ENCODE results near the gene DNAH5. TPM values are rescaled to one million over a fixed set of nuclear protein-coding genes. Genes with fewer than 3 reads are reported as not detected.
"Not testable (repeated sequence)": the region's sequence is repeated elsewhere in the genome, so short reads cannot be mapped to it uniquely, and the experiment has no call there.

DNAH5 gene
- total RNA-seq, 1 donor from 2014 or later, result under 0.01 TPM

DNA sequence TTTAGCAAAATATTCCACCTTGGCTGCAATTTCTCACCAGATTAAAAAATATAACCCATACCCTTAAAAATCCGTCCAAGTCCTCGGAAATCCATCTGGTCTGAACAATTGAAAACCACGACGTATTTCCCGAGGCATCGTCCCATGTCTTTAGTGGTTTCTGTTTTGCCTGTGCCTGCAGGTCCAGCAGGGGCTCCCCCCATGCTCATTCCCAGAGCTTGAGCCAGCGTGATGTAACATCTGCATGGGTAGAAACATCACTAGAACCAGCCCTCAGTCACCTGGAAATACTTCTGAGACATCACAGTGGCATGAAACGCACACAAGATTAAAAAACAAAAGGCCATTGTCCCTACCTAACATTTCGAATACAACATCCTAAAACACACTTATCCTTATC, 114.0 kb downstream of the DNAH5 start:
- H3K36me3 ChIP-seq, result no peaks in the 10 kb centered on the region
- H3K27ac ChIP-seq, result no peak overlapping the region
- intact Hi-C loops (cut with DNase I), result no loop called here
- no peak for DNase-seq (ENCODE audit: low spot score in 2 of 2)
- TF ChIP-seq, protein P1, sequence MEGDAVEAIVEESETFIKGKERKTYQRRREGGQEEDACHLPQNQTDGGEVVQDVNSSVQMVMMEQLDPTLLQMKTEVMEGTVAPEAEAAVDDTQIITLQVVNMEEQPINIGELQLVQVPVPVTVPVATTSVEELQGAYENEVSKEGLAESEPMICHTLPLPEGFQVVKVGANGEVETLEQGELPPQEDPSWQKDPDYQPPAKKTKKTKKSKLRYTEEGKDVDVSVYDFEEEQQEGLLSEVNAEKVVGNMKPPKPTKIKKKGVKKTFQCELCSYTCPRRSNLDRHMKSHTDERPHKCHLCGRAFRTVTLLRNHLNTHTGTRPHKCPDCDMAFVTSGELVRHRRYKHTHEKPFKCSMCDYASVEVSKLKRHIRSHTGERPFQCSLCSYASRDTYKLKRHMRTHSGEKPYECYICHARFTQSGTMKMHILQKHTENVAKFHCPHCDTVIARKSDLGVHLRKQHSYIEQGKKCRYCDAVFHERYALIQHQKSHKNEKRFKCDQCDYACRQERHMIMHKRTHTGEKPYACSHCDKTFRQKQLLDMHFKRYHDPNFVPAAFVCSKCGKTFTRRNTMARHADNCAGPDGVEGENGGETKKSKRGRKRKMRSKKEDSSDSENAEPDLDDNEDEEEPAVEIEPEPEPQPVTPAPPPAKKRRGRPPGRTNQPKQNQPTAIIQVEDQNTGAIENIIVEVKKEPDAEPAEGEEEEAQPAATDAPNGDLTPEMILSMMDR (IDR thresholded peaks at IDR 0.05), result no peak
- no peak overlapping the region for H3K4me3 ChIP-seq
- H3K4me1 ChIP-seq, result no peaks in the 10 kb centered on the region
- no peaks in the 10 kb centered on the region for H3K27me3 ChIP-seq
- H3K9me3 ChIP-seq, result no peaks in the 10 kb centered on the region

DNA sequence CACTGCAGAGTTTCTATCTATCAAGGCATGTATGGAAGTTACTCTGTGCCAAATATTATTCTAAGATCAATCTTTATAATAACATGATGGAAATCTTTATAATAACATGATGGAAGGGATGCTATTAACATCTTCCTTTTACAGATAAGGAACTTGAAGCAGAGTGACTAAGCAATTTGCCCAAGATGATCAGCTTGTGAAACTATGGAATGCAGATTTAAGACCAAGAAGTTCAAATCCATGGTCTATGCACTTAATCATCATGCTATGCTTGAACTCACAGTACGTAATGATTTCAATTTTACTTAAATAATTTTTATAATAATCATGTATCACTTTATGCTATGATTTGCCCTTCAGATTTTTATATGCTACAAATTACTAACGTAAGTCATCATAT, 123.1 kb downstream of the DNAH5 start:
- intact Hi-C loops (cut with DNase I), result no loop called here
- no peak for DNase-seq (ENCODE audit: low spot score in 2 of 2)
- Histone ChIP-seq H3K36me3 (no peaks in the 10 kb centered on the region), H3K27me3 (no peaks in the 10 kb centered on the region), H3K4me1 (no peaks in the 10 kb centered on the region), H3K9me3 (no peaks in the 10 kb centered on the region), H3K27ac (no peak overlapping the region), H3K4me3 (no peak overlapping the region)
- TF ChIP-seq, protein P1 (IDR thresholded peaks at IDR 0.05), result no peak

DNA sequence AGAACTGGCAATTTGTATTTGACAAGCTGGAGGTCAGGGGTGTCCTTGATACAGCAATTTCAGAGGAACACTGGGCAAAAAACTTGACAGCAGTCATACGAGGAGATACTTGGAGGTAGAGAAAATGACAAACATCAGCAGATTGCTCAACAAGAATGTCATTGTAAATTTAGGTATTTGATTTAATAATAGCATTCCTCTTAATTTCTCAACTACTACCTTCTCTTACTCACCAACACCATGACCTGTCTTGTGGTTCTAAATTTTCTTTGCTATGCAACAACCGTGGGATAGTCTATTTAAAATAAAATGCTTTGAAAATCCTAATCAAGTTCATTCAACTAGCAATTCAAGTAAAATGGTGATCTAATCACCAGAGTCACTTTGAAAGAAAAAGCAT, 128.4 kb downstream of the DNAH5 start:
- Histone ChIP-seq H3K4me3 (no peak overlapping the region), H3K27me3 (no peaks in the 10 kb centered on the region), H3K27ac (no peak overlapping the region), H3K9me3 (no peaks in the 10 kb centered on the region), H3K36me3 (no peaks in the 10 kb centered on the region), H3K4me1 (no peaks in the 10 kb centered on the region)
- no peak for DNase-seq (ENCODE audit: low spot score in 2 of 2)
- intact Hi-C loops (cut with DNase I), result no loop called here
- TF ChIP-seq, protein P1 (IDR thresholded peaks at IDR 0.05), result no peak

DNA sequence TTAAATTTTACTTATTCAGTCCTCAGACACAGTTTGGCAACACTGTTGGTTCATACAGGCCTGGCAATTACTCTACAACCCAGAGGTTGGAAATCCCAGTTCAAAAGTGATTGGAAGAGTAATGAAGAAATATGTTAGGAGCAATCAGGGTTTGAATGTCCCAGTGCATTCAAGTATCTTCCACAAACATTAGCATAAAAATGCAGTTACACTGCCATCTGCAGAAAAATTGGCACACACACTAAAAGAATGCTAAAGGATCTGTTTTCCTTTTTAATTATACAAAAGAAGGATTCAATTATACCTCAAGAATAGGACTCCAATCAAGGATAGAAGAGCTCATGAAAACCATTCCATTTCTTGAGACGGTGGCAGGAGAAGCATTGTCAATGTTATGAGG, 130.2 kb downstream of the DNAH5 start:
- H3K27ac ChIP-seq, result no peak overlapping the region
- no peak overlapping the region for H3K4me3 ChIP-seq
- intact Hi-C loops (cut with DNase I), result no loop called here
- no peaks in the 10 kb centered on the region for H3K36me3 ChIP-seq
- no peaks in the 10 kb centered on the region for H3K27me3 ChIP-seq
- no peaks in the 10 kb centered on the region for H3K4me1 ChIP-seq
- DNase-seq (ENCODE audit: low spot score in 2 of 2), result no peak
- no peaks in the 10 kb centered on the region for H3K9me3 ChIP-seq
- TF ChIP-seq, protein P1 (IDR thresholded peaks at IDR 0.05), result no peak

DNA sequence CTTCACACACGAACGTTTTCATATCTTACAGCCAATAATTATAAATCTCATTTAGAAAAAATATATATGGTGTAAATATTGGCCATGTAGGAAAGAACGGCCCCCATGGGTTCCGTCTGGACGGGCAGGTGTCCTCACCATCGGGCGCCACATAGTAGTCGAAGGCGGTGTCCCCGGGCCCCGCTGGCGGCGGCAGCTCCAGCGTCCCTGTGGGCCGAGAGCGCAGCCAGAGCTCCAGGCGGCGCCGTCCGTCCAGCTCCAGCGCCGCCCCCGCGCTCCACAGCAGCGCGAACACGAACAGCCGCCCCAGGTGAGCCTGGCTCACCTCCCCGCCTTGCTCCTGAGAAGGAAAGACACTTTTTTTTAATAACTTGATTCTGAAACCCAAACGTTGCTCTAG, 134.6 kb downstream of the DNAH5 start:
- H3K27me3 ChIP-seq, result no peaks in the 10 kb centered on the region
- TF ChIP-seq, protein P1 (IDR thresholded peaks at IDR 0.05), result no peak
- no peaks in the 10 kb centered on the region for H3K36me3 ChIP-seq
- no peak overlapping the region for H3K27ac ChIP-seq
- H3K9me3 ChIP-seq, result no peaks in the 10 kb centered on the region
- intact Hi-C loops (cut with DNase I), result no loop called here
- no peak for DNase-seq (ENCODE audit: low spot score in 2 of 2)
- H3K4me3 ChIP-seq, result no peak overlapping the region
- H3K4me1 ChIP-seq, result no peaks in the 10 kb centered on the region

DNA sequence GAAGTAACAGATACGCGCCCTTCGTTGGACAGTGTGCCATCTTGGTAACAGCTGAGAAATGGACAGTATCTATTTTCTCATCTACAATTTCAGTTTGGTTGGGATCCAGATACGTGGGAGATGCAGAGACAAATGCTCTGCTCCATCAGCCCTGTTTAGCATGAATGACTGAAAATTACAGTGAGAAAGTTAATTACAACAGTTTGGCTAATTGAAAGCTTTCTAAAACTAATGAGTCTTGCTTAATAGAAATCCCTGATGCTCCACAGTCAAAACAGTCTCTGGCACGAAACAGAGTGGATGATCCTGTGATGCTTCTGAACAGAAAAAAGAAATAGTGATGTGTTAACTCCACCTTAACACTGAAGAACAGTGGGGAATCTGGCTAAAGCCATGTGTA, 140.2 kb downstream of the DNAH5 start:
- Histone ChIP-seq H3K36me3 (no peaks in the 10 kb centered on the region), H3K4me1 (no peaks in the 10 kb centered on the region), H3K4me3 (no peak overlapping the region), H3K9me3 (no peaks in the 10 kb centered on the region), H3K27me3 (no peaks in the 10 kb centered on the region), H3K27ac (no peak overlapping the region)
- intact Hi-C loops (cut with DNase I), result no loop called here
- no peak for DNase-seq (ENCODE audit: low spot score in 2 of 2)
- TF ChIP-seq, protein P1 (IDR thresholded peaks at IDR 0.05), result no peak

DNA sequence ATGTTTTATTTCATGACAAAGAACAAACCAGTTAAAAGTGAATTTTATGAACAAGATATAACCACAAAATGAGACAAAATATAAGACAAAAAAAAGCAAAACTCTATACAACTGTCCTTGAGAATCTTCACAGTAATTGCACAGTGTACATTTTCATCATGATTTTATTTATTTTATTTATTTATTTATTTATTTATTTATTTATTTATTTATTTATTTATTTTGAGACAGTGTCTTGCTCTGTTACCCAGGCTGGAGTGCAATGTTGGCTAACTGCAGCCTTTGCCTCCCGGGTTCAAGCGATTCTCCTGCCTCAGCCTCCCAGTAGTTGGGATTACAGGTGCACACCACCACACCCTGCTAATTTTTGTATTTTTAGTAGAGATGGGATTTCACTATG, 145.9 kb downstream of the DNAH5 start:
- intact Hi-C loops (cut with DNase I); H3K27ac ChIP-seq; H3K4me3 ChIP-seq; H3K9me3 ChIP-seq; H3K4me1 ChIP-seq; DNase-seq (ENCODE audit: low spot score in 2 of 2); H3K27me3 ChIP-seq; H3K36me3 ChIP-seq: not testable (repeated sequence)

Measured in ascending aorta (tissue), 2 donors.